GM18861 (cell line): ENCODE results near the gene RAB31.
A peak's percentile ranks its signal among the peaks of the same experiment; 100 is the strongest.

Experiments
- ATAC-seq: cut with Tn5 transposase; IDR thresholded peaks from one replicate; pipeline ENCODE4 v1.9.1; 2021; ENCODE audit not compliant: unreplicated experiment

Gene RAB31

GRCh38 chr18:9691235-9691634, 16.9 kb upstream of the RAB31 start:
- ATAC-seq: no peak

GRCh38 chr18:9694174-9694573, 13.9 kb upstream of the RAB31 start:
- ATAC-seq: no peak

GRCh38 chr18:9694952-9695495, 13.1 kb upstream of the RAB31 start:
- no peak for ATAC-seq

GRCh38 chr18:9695605-9696004, 12.5 kb upstream of the RAB31 start:
- no peak for ATAC-seq

GRCh38 chr18:9696112-9696511, 12.0 kb upstream of the RAB31 start:
- ATAC-seq: no peak

- ATAC-seq: no peak
Observed at GRCh38 chr18:9696701-9697100, 11.4 kb upstream of the RAB31 start.

- no peak for ATAC-seq
Observed at GRCh38 chr18:9697121-9697520, 11.0 kb upstream of the RAB31 start.

- ATAC-seq: no peak
Observed at GRCh38 chr18:9698497-9698896, 9.6 kb upstream of the RAB31 start.

GRCh38 chr18:9700261-9700796, 7.8 kb upstream of the RAB31 start:
- ATAC-seq: no peak

- no peak for ATAC-seq
Observed at GRCh38 chr18:9701609-9702349, 6.3 kb upstream of the RAB31 start.

- ATAC-seq: no peak
Observed at GRCh38 chr18:9704233-9705118, 3.6 kb upstream of the RAB31 start.

- no peak for ATAC-seq
Observed at GRCh38 chr18:9705183-9705829, 2.8 kb upstream of the RAB31 start.

GRCh38 chr18:9706081-9706935, 1.8 kb upstream of the RAB31 start:
- ATAC-seq: no peak

- ATAC-seq: no peak
Observed at GRCh38 chr18:9707381-9708056, 582 bp upstream of the RAB31 start.

GRCh38 chr18:9708434-9709303, 568 bp downstream of the RAB31 start:
- ATAC-seq: no peak

GRCh38 chr18:9709304-9709877, 1.3 kb downstream of the RAB31 start:
- no peak for ATAC-seq

- no peak for ATAC-seq
Observed at GRCh38 chr18:9710037-9710436, 1.9 kb downstream of the RAB31 start.

GRCh38 chr18:9711361-9712129, 3.4 kb downstream of the RAB31 start:
- ATAC-seq: peak; percentile 73
